Cortex of kidney (tissue), 1 donor: ENCODE results near the gene MEST.
"Not testable (repeated sequence)": the region's sequence is repeated elsewhere in the genome, so short reads cannot be mapped to it uniquely, and the experiment has no call there.

Experiments used
- DNase-seq: peaks from one replicate; lab custom pipeline; 2025; lab: John Stamatoyannopoulos, UW

The MEST gene

GRCh38 chr7:130485734-130486113 lies 6.2 kb upstream of the MEST start:
- no peak for DNase-seq

GRCh38 chr7:130486114-130486953 lies 5.6 kb upstream of the MEST start:
- no peak for DNase-seq

- DNase-seq: no peak
Measured at GRCh38 chr7:130486954-130487436, 4.9 kb upstream of the MEST start.

- no peak for DNase-seq
Measured at GRCh38 chr7:130488392-130489139, 3.3 kb upstream of the MEST start.

- DNase-seq: no peak
Measured at GRCh38 chr7:130489140-130489983, 2.5 kb upstream of the MEST start.

GRCh38 chr7:130490311-130490791 lies 1.5 kb upstream of the MEST start:
- no peak for DNase-seq

GRCh38 chr7:130490888-130491804 lies 739 bp upstream of the MEST start:
- no peak for DNase-seq

GRCh38 chr7:130492523-130493274 lies 814 bp downstream of the MEST start:
- no peak for DNase-seq

- no peak for DNase-seq
Measured at GRCh38 chr7:130493275-130493873, 1.5 kb downstream of the MEST start.

- DNase-seq: no peak
Measured at GRCh38 chr7:130494431-130494858, 2.6 kb downstream of the MEST start.

GRCh38 chr7:130500463-130500862 lies 8.6 kb downstream of the MEST start:
- DNase-seq: no peak

GRCh38 chr7:130500910-130501309 lies 9.0 kb downstream of the MEST start:
- DNase-seq: no peak

GRCh38 chr7:130505753-130506152 lies 13.9 kb downstream of the MEST start:
- DNase-seq: no peak

GRCh38 chr7:130506358-130506757 lies 14.5 kb downstream of the MEST start:
- no peak for DNase-seq

- DNase-seq: not testable (repeated sequence)
Measured at GRCh38 chr7:130512038-130512437, 20.2 kb downstream of the MEST start.

GRCh38 chr7:130513447-130513846 lies 21.6 kb downstream of the MEST start:
- no peak for DNase-seq

GRCh38 chr7:130515315-130516040 lies 23.6 kb downstream of the MEST start:
- no peak for DNase-seq

- no peak for DNase-seq
Measured at GRCh38 chr7:130521258-130521951, 29.5 kb downstream of the MEST start.
